Panc1 (cell line): Measurements from ENCODE around the gene JAK2. TPM values are rescaled to one million over a fixed set of nuclear protein-coding genes. Genes with fewer than 3 reads are reported as not detected.

Experiments
- ATAC-seq: fragments of 200-7000 bp; cut with Tn5 transposase; 2 replicates; pipeline ENCODE4 v1.9.1; 2020; ENCODE audit warnings: mild to moderate bottlenecking, moderate library complexity
- BruUV-seq: library from RNA; stranded (reverse); fragments of 400-500 nt; replicated peaks from 2 replicates; lab custom pipeline; 2021; lab: Mats Ljungman, UMichigan
- CTCF ChIA-PET: fragments of 300-600 bp; sonication (Branson Sonifier 250); formaldehyde crosslinking; loops from one replicate; lab custom pipeline; 2022; ENCODE audit warnings: antibody characterized with exemption; lab: Charles Lee
- POLR2A ChIA-PET: fragments of 300-600 bp; sonication (Branson Sonifier 250); formaldehyde crosslinking; loops from one replicate; lab custom pipeline; 2022; ENCODE audit warnings: antibody characterized with exemption; lab: Charles Lee
- DNase-seq: peaks from one replicate; pipeline ENCODE4 v3.0.0-alpha.2; 2010; ENCODE audit warnings: low read depth, low spot score
- H3K27ac ChIP-seq: 2 replicates; pipeline ENCODE4 v1.5.1; 2011; ENCODE audit warnings: mild to moderate bottlenecking, low read length, inconsistent platforms
- H3K27me3 ChIP-seq: fragments of 200-500 bp; sonication (Bioruptor generic); 2 replicates; pipeline ENCODE4 v1.6.0; 2014; ENCODE audit warnings: low read length, inconsistent platforms; ENCODE audit not compliant: control insufficient read depth, insufficient read depth
- H3K36me3 ChIP-seq: fragments of 200-500 bp; sonication (Bioruptor generic); 2 replicates; pipeline ENCODE4 v1.5.1; 2014; ENCODE audit warnings: inconsistent platforms, mild to moderate bottlenecking, low read length, moderate library complexity; ENCODE audit not compliant: control insufficient read depth, insufficient read depth
- H3K4me1 ChIP-seq: 2 replicates; pipeline ENCODE4 v1.5.1; 2011; ENCODE audit warnings: inconsistent platforms, mild to moderate bottlenecking, low read length, moderate library complexity; ENCODE audit not compliant: control insufficient read depth, insufficient read depth
- H3K4me3 ChIP-seq, 2 experiments: 2 replicates each; pipeline ENCODE4 v1.5.1; 2011 to 2012; ENCODE audit warnings: low read depth in 2 of 2, low read length in 2 of 2, mild to moderate bottlenecking in 2 of 2, inconsistent platforms in 1 of 2, moderate library complexity in 1 of 2
- H3K9me3 ChIP-seq: fragments of 200-500 bp; sonication (Bioruptor generic); 2 replicates; pipeline ENCODE4 v1.5.1; 2014; ENCODE audit warnings: low read depth, mild to moderate bottlenecking, inconsistent platforms, low read length, moderate library complexity; ENCODE audit not compliant: control insufficient read depth, insufficient read depth
- POLR2AphosphoS5 ChIP-seq: IDR thresholded peaks from 2 replicates; pipeline ENCODE4 v1.6.1; 2012; ENCODE audit warnings: mild to moderate bottlenecking, low read depth, low read length, moderate library complexity
- SIN3A ChIP-seq: IDR thresholded peaks from 2 replicates; pipeline ENCODE4 v1.6.1; 2012; ENCODE audit warnings: low read depth, mild to moderate bottlenecking, low read length, moderate library complexity, borderline replicate concordance; ENCODE audit not compliant: insufficient read depth
- TCF7L2 ChIP-seq: IDR thresholded peaks from 2 replicates; pipeline ENCODE4 v1.6.1; 2011; ENCODE audit warnings: mild to moderate bottlenecking, low read depth, low read length, inconsistent platforms
- in situ Hi-C: cut with HindIII; loops from 2 replicates; pipeline ENCODE4 v1.10.0; 2016; ENCODE audit warnings: low sequenced_read_pairs, low pct_unique_long_range_greater_than_20kb
- intact Hi-C: fragments of 100-400 bp; cut with micrococcal nuclease; formaldehyde crosslinking; loops from one replicate; pipeline ENCODE4 v1.10.0; 2022; ENCODE audit not compliant: unreplicated experiment
- total RNA-seq: library from RNA; stranded (reverse); gene quantifications from one replicate; pipeline ENCODE4 v1.2.1, GENCODE V29; 2021; ENCODE audit not compliant: unreplicated experiment
- TF ChIP-seq, protein P1 (sequence below), 2 experiments: IDR thresholded peaks; 2 replicates each; pipeline ENCODE4 v1.6.1; 2011 to 2012; ENCODE audit warnings: low read depth in 2 of 2, control low read depth in 1 of 2, low read length in 1 of 2, mild to moderate bottlenecking in 1 of 2, moderate library complexity in 1 of 2; ENCODE audit not compliant: insufficient read depth in 1 of 2
- TF ChIP-seq, protein P2 (sequence below): fragments of 450-650 bp; IDR thresholded peaks from 2 replicates; pipeline ENCODE4 v1.5.1; 2017; ENCODE audit warnings: mild to moderate bottlenecking

Gene JAK2
- total RNA-seq, 1 experiment from 2014 or later: 2.3 TPM

DNA sequence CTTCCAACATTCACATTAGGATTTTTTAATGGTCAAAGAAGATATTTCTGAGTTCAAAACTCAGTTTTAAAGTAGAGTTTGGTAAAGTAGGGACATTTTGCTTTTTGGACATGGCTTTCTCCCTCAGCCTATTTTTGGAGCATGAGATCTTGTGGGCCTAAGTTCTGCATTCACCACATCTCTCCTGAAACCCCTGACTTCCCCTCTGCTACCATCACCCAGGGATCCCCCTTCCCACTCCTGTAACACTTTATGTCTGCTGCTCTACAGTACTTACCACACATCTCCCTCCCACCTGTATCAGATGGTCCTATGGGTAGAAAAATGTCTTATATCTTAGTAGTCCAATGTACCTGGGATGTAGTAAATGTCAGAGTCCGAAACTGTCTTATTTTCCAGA, 48.2 kb upstream of the JAK2 start:
- H3K36me3 ChIP-seq: no peaks in the 10 kb centered on the region
- DNase-seq: no peak
- ATAC-seq: no peak
- ChIA-PET POLR2A (no interaction called here), CTCF (no interaction called here)
- H3K27ac ChIP-seq: no peak overlapping the region
- H3K27me3 ChIP-seq: no peaks in the 10 kb centered on the region
- no peaks in the 10 kb centered on the region for H3K4me1 ChIP-seq
- H3K9me3 ChIP-seq: no peaks in the 10 kb centered on the region
- no peak overlapping the region for H3K4me3 ChIP-seq
- in situ Hi-C loops (no loop called here), intact Hi-C loops (no loop called here)
- TF ChIP-seq POLR2AphosphoS5: no peak
- TF ChIP-seq, protein P1, sequence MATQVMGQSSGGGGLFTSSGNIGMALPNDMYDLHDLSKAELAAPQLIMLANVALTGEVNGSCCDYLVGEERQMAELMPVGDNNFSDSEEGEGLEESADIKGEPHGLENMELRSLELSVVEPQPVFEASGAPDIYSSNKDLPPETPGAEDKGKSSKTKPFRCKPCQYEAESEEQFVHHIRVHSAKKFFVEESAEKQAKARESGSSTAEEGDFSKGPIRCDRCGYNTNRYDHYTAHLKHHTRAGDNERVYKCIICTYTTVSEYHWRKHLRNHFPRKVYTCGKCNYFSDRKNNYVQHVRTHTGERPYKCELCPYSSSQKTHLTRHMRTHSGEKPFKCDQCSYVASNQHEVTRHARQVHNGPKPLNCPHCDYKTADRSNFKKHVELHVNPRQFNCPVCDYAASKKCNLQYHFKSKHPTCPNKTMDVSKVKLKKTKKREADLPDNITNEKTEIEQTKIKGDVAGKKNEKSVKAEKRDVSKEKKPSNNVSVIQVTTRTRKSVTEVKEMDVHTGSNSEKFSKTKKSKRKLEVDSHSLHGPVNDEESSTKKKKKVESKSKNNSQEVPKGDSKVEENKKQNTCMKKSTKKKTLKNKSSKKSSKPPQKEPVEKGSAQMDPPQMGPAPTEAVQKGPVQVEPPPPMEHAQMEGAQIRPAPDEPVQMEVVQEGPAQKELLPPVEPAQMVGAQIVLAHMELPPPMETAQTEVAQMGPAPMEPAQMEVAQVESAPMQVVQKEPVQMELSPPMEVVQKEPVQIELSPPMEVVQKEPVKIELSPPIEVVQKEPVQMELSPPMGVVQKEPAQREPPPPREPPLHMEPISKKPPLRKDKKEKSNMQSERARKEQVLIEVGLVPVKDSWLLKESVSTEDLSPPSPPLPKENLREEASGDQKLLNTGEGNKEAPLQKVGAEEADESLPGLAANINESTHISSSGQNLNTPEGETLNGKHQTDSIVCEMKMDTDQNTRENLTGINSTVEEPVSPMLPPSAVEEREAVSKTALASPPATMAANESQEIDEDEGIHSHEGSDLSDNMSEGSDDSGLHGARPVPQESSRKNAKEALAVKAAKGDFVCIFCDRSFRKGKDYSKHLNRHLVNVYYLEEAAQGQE (IDR thresholded peaks at IDR 0.05; ENCODE audit: insufficient read depth in 1 of 2, low read depth in 2 of 2, low read length in 1 of 2): no peak
- no peak for TF ChIP-seq SIN3A
- TF ChIP-seq TCF7L2: no peak
- TF ChIP-seq, protein P2, sequence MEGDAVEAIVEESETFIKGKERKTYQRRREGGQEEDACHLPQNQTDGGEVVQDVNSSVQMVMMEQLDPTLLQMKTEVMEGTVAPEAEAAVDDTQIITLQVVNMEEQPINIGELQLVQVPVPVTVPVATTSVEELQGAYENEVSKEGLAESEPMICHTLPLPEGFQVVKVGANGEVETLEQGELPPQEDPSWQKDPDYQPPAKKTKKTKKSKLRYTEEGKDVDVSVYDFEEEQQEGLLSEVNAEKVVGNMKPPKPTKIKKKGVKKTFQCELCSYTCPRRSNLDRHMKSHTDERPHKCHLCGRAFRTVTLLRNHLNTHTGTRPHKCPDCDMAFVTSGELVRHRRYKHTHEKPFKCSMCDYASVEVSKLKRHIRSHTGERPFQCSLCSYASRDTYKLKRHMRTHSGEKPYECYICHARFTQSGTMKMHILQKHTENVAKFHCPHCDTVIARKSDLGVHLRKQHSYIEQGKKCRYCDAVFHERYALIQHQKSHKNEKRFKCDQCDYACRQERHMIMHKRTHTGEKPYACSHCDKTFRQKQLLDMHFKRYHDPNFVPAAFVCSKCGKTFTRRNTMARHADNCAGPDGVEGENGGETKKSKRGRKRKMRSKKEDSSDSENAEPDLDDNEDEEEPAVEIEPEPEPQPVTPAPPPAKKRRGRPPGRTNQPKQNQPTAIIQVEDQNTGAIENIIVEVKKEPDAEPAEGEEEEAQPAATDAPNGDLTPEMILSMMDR: no peak
- BruUV-seq: no TSS peak

DNA sequence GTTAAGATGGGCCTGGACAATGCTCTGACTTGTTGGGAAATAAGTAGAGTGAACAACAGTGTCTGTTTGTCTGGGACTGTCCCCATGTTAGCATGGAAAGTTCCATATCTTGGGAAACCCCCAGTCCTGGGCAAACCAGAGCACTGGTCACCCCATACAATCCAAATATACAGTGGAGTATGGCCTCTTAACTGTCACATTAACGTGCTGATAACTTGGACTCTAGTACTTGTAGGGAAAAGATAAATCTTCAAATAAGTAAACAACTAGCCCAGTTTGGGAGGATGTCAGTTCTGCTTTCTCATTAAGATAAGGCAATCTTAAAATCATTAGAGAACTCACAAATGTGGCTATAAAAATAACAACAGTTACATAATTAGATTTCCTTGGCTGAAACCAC, 47.6 kb upstream of the JAK2 start:
- ChIA-PET CTCF (no interaction called here), POLR2A (no interaction called here)
- H3K9me3 ChIP-seq: no peaks in the 10 kb centered on the region
- in situ Hi-C loops: no loop called here
- H3K27ac ChIP-seq: no peak overlapping the region
- H3K4me3 ChIP-seq: no peak overlapping the region
- H3K27me3 ChIP-seq: no peaks in the 10 kb centered on the region
- DNase-seq (no peak), ATAC-seq (no peak)
- no TSS peak for BruUV-seq
- TF ChIP-seq, protein P2: no peak
- TF ChIP-seq, protein P1 (IDR thresholded peaks at IDR 0.05; ENCODE audit: insufficient read depth in 1 of 2, low read depth in 2 of 2, low read length in 1 of 2): no peak
- no peak for TF ChIP-seq SIN3A
- no peak for TF ChIP-seq TCF7L2
- no peak for TF ChIP-seq POLR2AphosphoS5
- intact Hi-C loops: no loop called here
- H3K4me1 ChIP-seq: no peaks in the 10 kb centered on the region
- no peaks in the 10 kb centered on the region for H3K36me3 ChIP-seq
